Fibroblast of skin of scalp (primary cell): ENCODE data around the gene FUT9. TPM values are rescaled to one million over a fixed set of nuclear protein-coding genes. Genes with fewer than 3 reads are reported as not detected.

ENCODE experiments used
- DNase-seq: peaks from one replicate; pipeline ENCODE4 v3.0.0-alpha.2; 2013
- polyA plus RNA-seq, 2 experiments: library from polyadenylated mRNA; unstranded; fragments of 120-200 nt; gene quantifications; one replicate each; pipeline ENCODE4 v1.2.1, GENCODE V29; 2013; ENCODE audit not compliant: insufficient read length in 2 of 2

The FUT9 gene
- not detected for polyA plus RNA-seq (2013, experiment 1 of 2; ENCODE audit: insufficient read length)
- 0.15 TPM for polyA plus RNA-seq (2013, experiment 2 of 2; ENCODE audit: insufficient read length)

GRCh38 chr6:96015518-96016333, at the start of gene FUT9:
Gene FUT9, plus strand, starts transcription at chr6:96015974. Its CDS starts 187,182 bp downstream, at chr6:96203156.
- DNase-seq = no peak

- no peak for DNase-seq
Measured at GRCh38 chr6:95967594-95967993, 48.2 kb upstream of the FUT9 start.

- no peak for DNase-seq
Measured at GRCh38 chr6:95973976-95974375, 41.8 kb upstream of the FUT9 start.

GRCh38 chr6:95978230-95978629, 37.5 kb upstream of the FUT9 start:
- DNase-seq = no peak

- DNase-seq = no peak
Measured at GRCh38 chr6:95991906-95992305, 23.9 kb upstream of the FUT9 start.

- no peak for DNase-seq
Measured at GRCh38 chr6:95994151-95994550, 21.6 kb upstream of the FUT9 start.

- no peak for DNase-seq
Measured at GRCh38 chr6:95998133-95998532, 17.6 kb upstream of the FUT9 start.

- no peak for DNase-seq
Measured at GRCh38 chr6:96001891-96002575, 13.7 kb upstream of the FUT9 start.

- no peak for DNase-seq
Measured at GRCh38 chr6:96002576-96002910, 13.2 kb upstream of the FUT9 start.

GRCh38 chr6:96002912-96003311, 12.9 kb upstream of the FUT9 start:
- DNase-seq = no peak

- DNase-seq = no peak
Measured at GRCh38 chr6:96007663-96008062, 8.1 kb upstream of the FUT9 start.

GRCh38 chr6:96013531-96013930, 2.2 kb upstream of the FUT9 start:
- DNase-seq = no peak

- DNase-seq = no peak
Measured at GRCh38 chr6:96014846-96015517, 792 bp upstream of the FUT9 start.

GRCh38 chr6:96016334-96017069, 728 bp downstream of the FUT9 start:
- DNase-seq = no peak

GRCh38 chr6:96017070-96017359, 1.2 kb downstream of the FUT9 start:
- DNase-seq = no peak

- no peak for DNase-seq
Measured at GRCh38 chr6:96022225-96022624, 6.5 kb downstream of the FUT9 start.

- no peak for DNase-seq
Measured at GRCh38 chr6:96032661-96033060, 16.9 kb downstream of the FUT9 start.

GRCh38 chr6:96051555-96051954, 35.8 kb downstream of the FUT9 start:
- no peak for DNase-seq

GRCh38 chr6:96058082-96058481, 42.3 kb downstream of the FUT9 start:
- DNase-seq = no peak

GRCh38 chr6:96059586-96059985, 43.8 kb downstream of the FUT9 start:
- no peak for DNase-seq

GRCh38 chr6:96060249-96060648, 44.5 kb downstream of the FUT9 start:
- DNase-seq = no peak

- DNase-seq = no peak
Measured at GRCh38 chr6:96065213-96065612, 49.4 kb downstream of the FUT9 start.

GRCh38 chr6:96066376-96066775, 50.6 kb downstream of the FUT9 start:
- no peak for DNase-seq
